GM12801 (cell line): ENCODE data around the gene FXR1.

ENCODE experiments used
- TF ChIP-seq, protein P1 (sequence below): IDR thresholded peaks from one replicate; pipeline ENCODE4 v1.5.1; 2011; ENCODE audit warnings: control low read depth; ENCODE audit not compliant: insufficient read length; ENCODE audit errors: extremely low read depth

Gene FXR1

DNA sequence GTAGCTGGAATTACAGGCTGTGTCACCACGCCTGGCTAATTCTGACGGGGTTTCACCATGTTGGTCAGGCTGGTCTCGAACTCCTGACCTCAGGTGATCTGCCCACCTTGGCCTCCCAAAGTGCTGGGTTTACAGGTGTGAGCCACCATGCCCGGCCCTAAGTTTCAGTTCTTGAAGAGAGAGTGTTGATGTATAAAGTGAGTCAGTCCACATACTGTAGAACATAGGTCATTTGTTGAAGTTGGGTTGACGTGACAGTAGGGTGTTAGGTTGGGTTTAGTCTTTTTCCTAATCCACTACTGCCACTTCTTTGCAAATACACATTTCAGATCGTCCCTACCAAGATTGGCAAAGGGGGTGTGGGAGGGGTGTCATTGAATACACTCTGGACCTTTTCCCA lies 61.8 kb downstream of the FXR1 start:
- TF ChIP-seq, protein P1, sequence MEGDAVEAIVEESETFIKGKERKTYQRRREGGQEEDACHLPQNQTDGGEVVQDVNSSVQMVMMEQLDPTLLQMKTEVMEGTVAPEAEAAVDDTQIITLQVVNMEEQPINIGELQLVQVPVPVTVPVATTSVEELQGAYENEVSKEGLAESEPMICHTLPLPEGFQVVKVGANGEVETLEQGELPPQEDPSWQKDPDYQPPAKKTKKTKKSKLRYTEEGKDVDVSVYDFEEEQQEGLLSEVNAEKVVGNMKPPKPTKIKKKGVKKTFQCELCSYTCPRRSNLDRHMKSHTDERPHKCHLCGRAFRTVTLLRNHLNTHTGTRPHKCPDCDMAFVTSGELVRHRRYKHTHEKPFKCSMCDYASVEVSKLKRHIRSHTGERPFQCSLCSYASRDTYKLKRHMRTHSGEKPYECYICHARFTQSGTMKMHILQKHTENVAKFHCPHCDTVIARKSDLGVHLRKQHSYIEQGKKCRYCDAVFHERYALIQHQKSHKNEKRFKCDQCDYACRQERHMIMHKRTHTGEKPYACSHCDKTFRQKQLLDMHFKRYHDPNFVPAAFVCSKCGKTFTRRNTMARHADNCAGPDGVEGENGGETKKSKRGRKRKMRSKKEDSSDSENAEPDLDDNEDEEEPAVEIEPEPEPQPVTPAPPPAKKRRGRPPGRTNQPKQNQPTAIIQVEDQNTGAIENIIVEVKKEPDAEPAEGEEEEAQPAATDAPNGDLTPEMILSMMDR: no peak

DNA sequence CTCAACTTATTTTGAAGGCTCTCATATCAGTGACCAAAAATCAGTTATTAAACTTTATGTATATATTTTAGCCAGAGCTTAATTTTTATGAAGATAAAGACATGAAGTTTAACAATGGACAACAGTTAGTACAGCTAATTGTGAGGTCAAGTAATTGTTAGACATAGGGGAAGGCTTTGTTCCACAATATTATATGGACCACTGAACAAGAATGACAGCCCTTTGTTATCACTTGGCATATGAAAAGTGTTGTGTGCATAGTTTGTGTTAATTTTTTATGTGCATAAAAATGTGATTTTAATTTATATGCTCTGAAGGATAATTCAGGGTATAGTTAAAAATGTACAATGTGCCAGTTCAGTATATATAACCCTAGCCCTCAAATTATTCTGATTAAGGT lies 65.0 kb downstream of the FXR1 start:
- TF ChIP-seq, protein P1: no peak

DNA sequence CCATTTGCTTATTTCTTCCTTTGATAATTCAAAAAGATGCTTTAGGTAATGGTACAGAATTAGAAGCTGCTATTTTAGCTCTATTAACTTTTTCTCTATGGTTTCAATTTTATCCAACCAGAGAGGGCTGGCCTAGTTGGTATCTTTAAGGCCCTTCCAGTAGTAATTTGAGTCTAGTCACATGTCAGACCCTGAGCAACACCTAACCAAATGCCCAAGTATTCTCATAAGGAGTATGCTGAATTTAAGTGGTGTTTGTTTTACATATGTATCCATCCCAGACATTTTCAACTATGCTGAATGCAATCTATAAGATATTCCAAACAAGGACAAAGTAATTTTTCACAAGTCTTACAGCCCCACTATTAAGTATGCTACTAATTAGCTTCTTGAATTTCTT lies 67.5 kb downstream of the FXR1 start:
- TF ChIP-seq, protein P1: no peak

DNA sequence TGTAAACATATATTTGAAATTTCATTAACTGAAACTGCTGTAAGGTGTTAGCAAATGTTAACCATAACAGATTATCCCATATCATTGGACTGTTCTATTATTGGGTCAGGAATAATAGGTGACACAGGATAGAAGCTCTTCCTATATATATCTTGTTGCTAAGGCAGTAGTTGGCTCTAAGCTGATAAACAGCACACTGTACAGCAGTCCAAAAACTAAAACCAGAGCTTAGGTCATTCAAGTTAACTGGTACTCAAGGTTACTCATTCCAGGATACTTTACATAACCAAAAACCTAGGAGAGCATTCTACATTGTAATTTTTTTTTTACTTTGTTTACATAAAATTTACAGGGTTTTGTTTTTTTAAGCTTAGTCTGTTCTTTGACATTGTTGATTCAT lies 68.1 kb downstream of the FXR1 start:
- TF ChIP-seq, protein P1: no peak

DNA sequence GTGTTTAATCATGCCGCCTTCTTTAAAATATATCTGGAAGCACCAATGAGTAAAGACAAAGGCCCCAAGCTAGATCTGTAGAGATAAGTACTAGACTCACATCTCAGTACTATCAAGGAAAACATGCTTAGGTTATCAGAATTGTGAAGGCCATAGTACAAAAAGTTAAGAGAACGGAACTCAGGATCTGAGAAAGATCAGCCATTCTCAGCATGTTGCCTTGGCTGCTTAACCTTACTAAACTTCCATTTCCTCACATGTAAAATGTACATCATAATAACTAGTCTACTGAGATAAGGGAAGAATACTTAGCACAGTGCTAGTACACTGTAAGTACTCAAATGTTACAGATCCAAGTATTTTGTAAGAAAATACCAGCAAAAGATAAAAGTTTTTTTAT lies 69.4 kb downstream of the FXR1 start:
- TF ChIP-seq, protein P1: no peak

DNA sequence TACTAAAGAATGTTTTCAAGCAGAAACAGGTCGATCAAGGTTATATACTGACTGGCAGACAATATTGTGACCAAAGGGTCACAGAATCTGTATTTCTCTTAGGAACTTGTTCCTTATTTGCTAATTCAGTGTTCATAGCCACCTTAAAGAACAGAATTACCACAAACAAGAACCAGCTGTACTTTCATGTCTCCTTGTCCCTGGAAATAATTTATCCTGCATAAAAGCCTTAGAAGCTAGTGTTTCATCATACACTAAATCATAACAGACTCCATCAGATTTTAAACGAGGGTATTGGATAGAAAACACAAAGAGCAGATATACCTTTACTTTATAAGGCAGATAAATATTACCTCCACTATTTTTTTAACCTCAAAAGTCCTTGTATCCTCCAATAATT lies 70.7 kb downstream of the FXR1 start:
- TF ChIP-seq, protein P1: no peak

DNA sequence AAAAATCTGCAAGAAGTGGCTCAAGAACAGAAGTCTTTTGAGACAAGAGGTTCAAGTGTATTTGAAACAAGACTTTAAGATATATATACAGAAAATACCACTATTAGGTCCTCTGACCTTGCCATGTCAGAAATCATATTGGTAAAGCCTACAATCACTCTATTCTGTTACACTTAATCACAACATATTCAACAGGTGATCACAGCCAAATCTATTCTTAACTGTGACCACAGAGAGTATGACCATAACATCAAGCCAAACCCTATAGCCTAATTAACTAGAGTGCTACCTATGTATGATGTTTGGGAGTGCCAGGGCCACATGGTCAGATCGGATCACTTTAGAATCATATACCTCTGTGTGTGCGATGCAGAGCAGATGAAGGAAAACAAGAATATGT lies 74.9 kb downstream of the FXR1 start:
- TF ChIP-seq, protein P1: no peak

DNA sequence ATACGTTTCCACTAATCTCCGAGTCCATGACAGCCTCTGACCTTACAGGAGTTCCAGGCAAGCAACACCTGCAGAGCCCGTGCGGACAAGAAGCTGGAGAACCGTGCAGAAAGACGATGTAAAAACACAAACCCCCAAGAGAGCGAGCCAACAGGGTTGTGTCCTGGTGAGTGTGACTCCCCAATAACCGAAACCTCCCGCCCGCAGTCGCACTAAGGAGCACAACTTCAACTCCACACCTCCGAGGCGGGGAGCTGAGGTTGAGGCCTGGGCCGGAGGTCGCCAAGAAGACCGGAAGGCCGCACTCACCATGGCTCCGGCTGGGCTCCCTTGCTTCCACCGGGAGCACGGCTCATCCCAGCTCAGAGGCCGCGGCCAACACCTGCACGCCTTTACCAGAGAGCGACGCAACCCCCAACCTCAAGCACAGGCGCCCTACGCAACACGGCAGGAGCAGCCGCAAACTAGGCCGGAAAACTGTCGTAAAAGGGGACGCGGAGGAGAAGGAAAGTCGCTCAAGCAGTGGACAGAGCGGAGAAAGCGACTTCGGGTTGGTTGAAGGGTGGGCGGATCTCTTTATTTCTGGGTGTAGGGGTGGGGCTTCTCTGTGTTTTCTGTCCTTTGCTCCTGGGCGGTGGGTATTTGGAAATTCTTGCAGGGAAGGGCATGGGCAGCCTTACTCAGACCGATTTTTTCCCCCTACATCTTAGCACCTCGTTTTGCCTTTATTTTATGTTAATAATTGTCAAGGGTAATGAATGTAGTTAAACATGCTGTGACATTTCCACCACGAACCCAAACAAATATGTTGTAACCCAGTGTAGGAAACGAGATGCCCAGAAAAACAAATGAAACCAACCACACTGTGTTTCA lies 77.1 kb downstream of the FXR1 start, which contains the start of gene DNAJC19:
TSS of gene DNAJC19 (minus strand) at position 446 of the 873 bp plus-strand sequence. CDS start at position 312, 134 bp downstream.
- TF ChIP-seq, protein P1: no peak
